Right lung (tissue), 5 donors: ENCODE results near the gene LRRC7. TPM values are rescaled to one million over a fixed set of nuclear protein-coding genes. Genes with fewer than 3 reads are reported as not detected.

Experiments used
- DNase-seq, 2 donors: peaks; one replicate each; pipeline ENCODE4 v3.0.0-alpha.2; 2013
- polyA plus RNA-seq, 5 donors: library from polyadenylated mRNA; unstranded; fragments of 120-200 nt; gene quantifications; one replicate each; pipeline versions ENCODE4 v1.2.1 to v1.2.3, GENCODE V29; 2013; ENCODE audit warnings: inconsistent platforms in 1 of 5, low replicate concordance in 1 of 5; ENCODE audit not compliant: insufficient read length in 5 of 5, insufficient read depth in 1 of 5

Gene LRRC7
- polyA plus RNA-seq, 5 donors = 4.4 to 6.4 (median 5.5) TPM

GRCh38 chr1:70169018-70169839 lies 601.5 kb downstream of the LRRC7 start:
- DNase-seq = no peak

DNA sequence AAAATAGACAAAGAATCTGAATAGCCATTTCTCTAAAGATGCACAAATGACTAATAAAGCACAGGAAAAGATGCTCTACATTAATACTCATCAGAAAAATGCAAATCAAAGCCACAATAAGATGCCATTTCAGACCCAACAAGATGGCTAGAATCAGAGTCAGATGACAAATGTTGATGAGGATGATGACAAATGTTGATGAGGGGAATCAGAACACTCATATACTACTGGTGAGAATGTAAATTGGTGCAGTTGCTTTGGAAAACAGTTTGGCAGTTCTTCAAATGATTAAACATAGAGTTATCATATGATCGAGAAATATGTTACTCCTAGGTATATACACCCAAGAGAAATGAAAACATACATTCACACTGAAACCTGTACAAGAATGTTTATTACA lies 603.8 kb downstream of the LRRC7 start:
- no peak for DNase-seq
